K562 (cell line): ENCODE results near the gene WDR62. TPM values are rescaled to one million over a fixed set of nuclear protein-coding genes. Genes with fewer than 3 reads are reported as not detected.

Source experiments
- ARID4B ChIP-seq: sonication (generic); formaldehyde crosslinking; IDR thresholded peaks from 2 replicates; pipeline ENCODE4 v1.8.0; 2022; ENCODE audit warnings: mild to moderate bottlenecking, missing genetic modification reagents
- CHCHD3 ChIP-seq: fragments of 250-450 bp; sonication (Bioruptor Pico); IDR thresholded peaks from 2 replicates; pipeline ENCODE4 v2.1.2; 2022; ENCODE audit warnings: mild to moderate bottlenecking
- GATAD2B ChIP-seq: fragments of 450-650 bp; IDR thresholded peaks from 2 replicates; pipeline ENCODE4 v1.6.1; 2017; ENCODE audit warnings: mild to moderate bottlenecking, borderline replicate concordance
- HMG20B ChIP-seq: fragments of 250-450 bp; sonication (Bioruptor Pico); IDR thresholded peaks from 2 replicates; pipeline ENCODE4 v1.5.0; 2021; ENCODE audit warnings: mild to moderate bottlenecking
- JUN ChIP-seq, 2 experiments: sonication (generic) in 1 of 2; formaldehyde crosslinking in 1 of 2; IDR thresholded peaks; 2 replicates each; pipeline versions ENCODE4 v1.6.1 to v1.8.0; 2012 to 2022; ENCODE audit warnings: borderline replicate concordance in 2 of 2, mild to moderate bottlenecking in 2 of 2, improper control_type of control experiment in 1 of 2, low read depth in 1 of 2, low read length in 1 of 2, missing genetic modification reagents in 1 of 2
- MIER1 ChIP-seq: fragments of 450-650 bp; IDR thresholded peaks from 2 replicates; pipeline ENCODE4 v1.6.1; 2016; ENCODE audit warnings: antibody characterized with exemption, mild to moderate bottlenecking, low read depth
- MTA2 ChIP-seq: fragments of 450-650 bp; IDR thresholded peaks from 2 replicates; pipeline ENCODE4 v1.6.1; 2016; ENCODE audit warnings: low read depth
- PRMT5 ChIP-seq: sonication (generic); formaldehyde crosslinking; IDR thresholded peaks from 2 replicates; pipeline ENCODE4 v1.5.0; 2020; ENCODE audit warnings: missing genetic modification reagents
- RBM22 ChIP-seq: fragments of 200-400 bp; formaldehyde crosslinking; IDR thresholded peaks from 2 replicates; pipeline ENCODE4 v1.6.1; 2018; ENCODE audit warnings: low read length, low read depth; ENCODE audit not compliant: poor library complexity, severe bottlenecking
- TAF1 ChIP-seq: IDR thresholded peaks from 2 replicates; pipeline ENCODE4 v1.6.1; 2011; ENCODE audit warnings: mild to moderate bottlenecking, low read length, moderate library complexity; ENCODE audit not compliant: insufficient read depth, control insufficient read depth, severe bottlenecking; ENCODE audit errors: extremely low read depth
- ZKSCAN8 ChIP-seq: fragments of 200-800 bp; sonication (Bioruptor generic); IDR thresholded peaks from 2 replicates; pipeline ENCODE4 v1.6.1; 2016; ENCODE audit warnings: missing genetic modification characterization, missing compliant biosample characterization
- polyA plus RNA-seq, 8 experiments: library from polyadenylated mRNA; depleted of rRNA in 4 of 8; stranded (reverse) in 5 of 8; unstranded in 3 of 8; fragments of >200 nt; fragmentation: Nextera tagmentation in 2 of 8; fragmentation: Illumina TruSeq in 1 of 8; extraction: Ambion mirVana in 2 of 8; extraction: Trizol in 1 of 8; gene quantifications; 2 replicates each; pipeline versions ENCODE4 v1.2.1 to v1.2.3, GENCODE V29; 2011 to 2014; ENCODE audit warnings: inconsistent platforms in 1 of 8, missing spikeins in 1 of 8
- total RNA-seq, 7 experiments: library from RNA; depleted of rRNA in 6 of 7; stranded (reverse); fragments of >200 nt in 6 of 7; fragmentation: Illumina TruSeq in 2 of 7; extraction: Trizol in 2 of 7; gene quantifications; 2 replicates each; pipeline versions ENCODE4 v1.2.1 to v1.2.3, GENCODE V29; 2011 to 2021; ENCODE audit warnings: low replicate concordance in 1 of 7
- TF ChIP-seq, protein P1 (sequence below): fragments of 450-650 bp; conservative IDR thresholded peaks from 2 replicates; pipeline ENCODE4 v1.6.1; 2016; ENCODE audit warnings: missing genetic modification characterization, low read depth, mild to moderate bottlenecking, control low read depth, missing compliant biosample characterization
- TF ChIP-seq, protein P2 (sequence below): fragments of 250-450 bp; sonication (Bioruptor Pico); IDR thresholded peaks from 2 replicates; pipeline ENCODE4 v1.4.0; 2020; ENCODE audit warnings: borderline replicate concordance
- TF ChIP-seq, protein P3 (sequence below): fragments of 250-450 bp; sonication (Bioruptor Pico); IDR thresholded peaks from 2 replicates; pipeline ENCODE4 v1.8.0; 2021; ENCODE audit warnings: mild to moderate bottlenecking, moderate library complexity
- TF ChIP-seq, protein P4 (sequence below): fragments of 250-450 bp; sonication (Bioruptor Pico); IDR thresholded peaks from 2 replicates; pipeline ENCODE4 v1.4.0; 2020

Gene WDR62
- total and polyA plus RNA-seq, 9 of the 15 experiments (the other 6 are each of a cell fraction or from before 2014, with no cell fraction given): 0.35 to 32.8 (median 14.4) TPM

GRCh38 chr19:36054733-36055686, at the start of gene WDR62 (continued):
- TF ChIP-seq CHCHD3 (CRISPR knock-in tag) (no peak), MIER1 (no peak), ARID4B (CRISPR knock-in tag) (0 out of 2 replicates have a peak, but pooled peaks have one; percentile 10), PRMT5 (CRISPR knock-in tag) (no peak), GATAD2B (no peak), MTA2 (no peak), RBM22 (peak; percentile 30), JUN (IDR thresholded peaks at IDR 0.05; ENCODE audit: borderline replicate concordance, low read depth, low read length) (no peak), JUN (CRISPR knock-in tag; IDR thresholded peaks at IDR 0.05; ENCODE audit: borderline replicate concordance) (no peak), ZKSCAN8 (no peak), TAF1 (peak; percentile 56), HMG20B (no peak)
- TF ChIP-seq, protein P1, sequence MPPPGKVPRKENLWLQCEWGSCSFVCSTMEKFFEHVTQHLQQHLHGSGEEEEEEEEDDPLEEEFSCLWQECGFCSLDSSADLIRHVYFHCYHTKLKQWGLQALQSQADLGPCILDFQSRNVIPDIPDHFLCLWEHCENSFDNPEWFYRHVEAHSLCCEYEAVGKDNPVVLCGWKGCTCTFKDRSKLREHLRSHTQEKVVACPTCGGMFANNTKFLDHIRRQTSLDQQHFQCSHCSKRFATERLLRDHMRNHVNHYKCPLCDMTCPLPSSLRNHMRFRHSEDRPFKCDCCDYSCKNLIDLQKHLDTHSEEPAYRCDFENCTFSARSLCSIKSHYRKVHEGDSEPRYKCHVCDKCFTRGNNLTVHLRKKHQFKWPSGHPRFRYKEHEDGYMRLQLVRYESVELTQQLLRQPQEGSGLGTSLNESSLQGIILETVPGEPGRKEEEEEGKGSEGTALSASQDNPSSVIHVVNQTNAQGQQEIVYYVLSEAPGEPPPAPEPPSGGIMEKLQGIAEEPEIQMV (tag): no peak
- TF ChIP-seq, protein P2, sequence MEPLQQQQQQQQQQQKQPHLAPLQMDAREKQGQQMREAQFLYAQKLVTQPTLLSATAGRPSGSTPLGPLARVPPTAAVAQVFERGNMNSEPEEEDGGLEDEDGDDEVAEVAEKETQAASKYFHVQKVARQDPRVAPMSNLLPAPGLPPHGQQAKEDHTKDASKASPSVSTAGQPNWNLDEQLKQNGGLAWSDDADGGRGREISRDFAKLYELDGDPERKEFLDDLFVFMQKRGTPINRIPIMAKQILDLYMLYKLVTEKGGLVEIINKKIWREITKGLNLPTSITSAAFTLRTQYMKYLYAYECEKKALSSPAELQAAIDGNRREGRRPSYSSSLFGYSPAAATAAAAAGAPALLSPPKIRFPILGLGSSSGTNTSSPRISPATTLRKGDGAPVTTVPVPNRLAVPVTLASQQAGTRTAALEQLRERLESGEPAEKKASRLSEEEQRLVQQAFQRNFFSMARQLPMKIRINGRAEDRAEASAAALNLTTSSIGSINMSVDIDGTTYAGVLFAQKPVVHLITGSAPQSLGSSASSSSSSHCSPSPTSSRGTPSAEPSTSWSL: no peak
- TF ChIP-seq, protein P3, sequence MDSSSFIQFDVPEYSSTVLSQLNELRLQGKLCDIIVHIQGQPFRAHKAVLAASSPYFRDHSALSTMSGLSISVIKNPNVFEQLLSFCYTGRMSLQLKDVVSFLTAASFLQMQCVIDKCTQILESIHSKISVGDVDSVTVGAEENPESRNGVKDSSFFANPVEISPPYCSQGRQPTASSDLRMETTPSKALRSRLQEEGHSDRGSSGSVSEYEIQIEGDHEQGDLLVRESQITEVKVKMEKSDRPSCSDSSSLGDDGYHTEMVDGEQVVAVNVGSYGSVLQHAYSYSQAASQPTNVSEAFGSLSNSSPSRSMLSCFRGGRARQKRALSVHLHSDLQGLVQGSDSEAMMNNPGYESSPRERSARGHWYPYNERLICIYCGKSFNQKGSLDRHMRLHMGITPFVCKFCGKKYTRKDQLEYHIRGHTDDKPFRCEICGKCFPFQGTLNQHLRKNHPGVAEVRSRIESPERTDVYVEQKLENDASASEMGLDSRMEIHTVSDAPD (CRISPR knock-in tag): no peak
- TF ChIP-seq, protein P4, sequence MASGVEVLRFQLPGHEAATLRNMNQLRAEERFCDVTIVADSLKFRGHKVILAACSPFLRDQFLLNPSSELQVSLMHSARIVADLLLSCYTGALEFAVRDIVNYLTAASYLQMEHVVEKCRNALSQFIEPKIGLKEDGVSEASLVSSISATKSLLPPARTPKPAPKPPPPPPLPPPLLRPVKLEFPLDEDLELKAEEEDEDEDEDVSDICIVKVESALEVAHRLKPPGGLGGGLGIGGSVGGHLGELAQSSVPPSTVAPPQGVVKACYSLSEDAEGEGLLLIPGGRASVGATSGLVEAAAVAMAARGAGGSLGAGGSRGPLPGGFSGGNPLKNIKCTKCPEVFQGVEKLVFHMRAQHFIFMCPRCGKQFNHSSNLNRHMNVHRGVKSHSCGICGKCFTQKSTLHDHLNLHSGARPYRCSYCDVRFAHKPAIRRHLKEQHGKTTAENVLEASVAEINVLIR (CRISPR knock-in tag): no peak; the same call in 1 of the 2 replicates
